H9 (cell line): Measurements from ENCODE around the gene TMTC2. TPM values are rescaled to one million over a fixed set of nuclear protein-coding genes. Genes with fewer than 3 reads are reported as not detected.
A peak's percentile ranks its signal among the peaks of the same experiment; 100 is the strongest.

Experiments
- DNase-seq: peaks from one replicate; pipeline ENCODE4 v3.0.0-alpha.2; 2017
- H2AFZ ChIP-seq: one replicate; pipeline ENCODE4 v1.6.1; 2013; ENCODE audit warnings: mild to moderate bottlenecking, low read length, control low read depth, moderate library complexity
- H2AK5ac ChIP-seq: 2 replicates; pipeline ENCODE4 v1.6.1; 2013; ENCODE audit warnings: low read length, control low read depth, mixed read lengths; ENCODE audit not compliant: insufficient read length
- H2BK120ac ChIP-seq: one replicate; pipeline ENCODE4 v1.6.1; 2013; ENCODE audit warnings: low read depth, mild to moderate bottlenecking, low read length, control low read depth, inconsistent platforms; ENCODE audit not compliant: poor library complexity, severe bottlenecking
- H2BK12ac ChIP-seq: 2 replicates; pipeline ENCODE4 v1.6.1; 2013; ENCODE audit warnings: low read length, control low read depth, mixed read lengths, low read depth; ENCODE audit not compliant: insufficient read length
- H2BK15ac ChIP-seq: 2 replicates; pipeline ENCODE4 v1.6.1; 2013; ENCODE audit warnings: low read depth, low read length, control low read depth
- H2BK20ac ChIP-seq: one replicate; pipeline ENCODE4 v1.6.1; 2013; ENCODE audit warnings: low read depth, mild to moderate bottlenecking, low read length, control low read depth, inconsistent platforms; ENCODE audit not compliant: poor library complexity, severe bottlenecking
- H2BK5ac ChIP-seq: 2 replicates; pipeline ENCODE4 v1.6.1; 2013; ENCODE audit warnings: low read length, control low read depth, mixed read lengths; ENCODE audit not compliant: insufficient read length
- H3K14ac ChIP-seq: 2 replicates; pipeline ENCODE4 v1.6.1; 2013; ENCODE audit warnings: low read length, control low read depth; ENCODE audit not compliant: insufficient read depth
- H3K18ac ChIP-seq: 2 replicates; pipeline ENCODE4 v1.6.1; 2013; ENCODE audit warnings: low read depth, mild to moderate bottlenecking, mixed read lengths, low read length, control low read depth; ENCODE audit not compliant: insufficient read length
- H3K23ac ChIP-seq: 2 replicates; pipeline ENCODE4 v1.6.1; 2013; ENCODE audit warnings: low read length, control low read depth, mixed read lengths, low read depth; ENCODE audit not compliant: insufficient read length
- H3K23me2 ChIP-seq: 2 replicates; pipeline ENCODE4 v1.6.1; 2013; ENCODE audit warnings: low read depth, mild to moderate bottlenecking, mixed read lengths, low read length, control low read depth; ENCODE audit not compliant: insufficient read length, poor library complexity, severe bottlenecking
- H3K27ac ChIP-seq: 2 replicates; pipeline ENCODE4 v1.5.1; 2013; ENCODE audit warnings: low read length, control low read depth, mixed read lengths, low read depth; ENCODE audit not compliant: insufficient read length
- H3K27me3 ChIP-seq: 2 replicates; pipeline ENCODE4 v1.6.1; 2013; ENCODE audit warnings: low read length, control low read depth, inconsistent platforms; ENCODE audit not compliant: insufficient read depth
- H3K4ac ChIP-seq: 2 replicates; pipeline ENCODE4 v1.6.1; 2013; ENCODE audit warnings: low read depth, mild to moderate bottlenecking, control low read depth, inconsistent platforms, low read length, moderate library complexity
- H3K4me1 ChIP-seq: 2 replicates; pipeline ENCODE4 v1.6.1; 2013; ENCODE audit warnings: low read length, control low read depth, inconsistent platforms; ENCODE audit not compliant: insufficient read depth
- H3K4me2 ChIP-seq: 2 replicates; pipeline ENCODE4 v1.6.1; 2013; ENCODE audit warnings: low read length, control low read depth, mixed read lengths; ENCODE audit not compliant: insufficient read length, insufficient read depth
- H3K56ac ChIP-seq: 2 replicates; pipeline ENCODE4 v1.6.1; 2013; ENCODE audit warnings: low read depth, mild to moderate bottlenecking, mixed read lengths, low read length, control low read depth; ENCODE audit not compliant: insufficient read length
- H3K79me1 ChIP-seq: 2 replicates; pipeline ENCODE4 v1.6.1; 2013; ENCODE audit warnings: low read depth, mild to moderate bottlenecking, moderate library complexity, low read length, control low read depth, inconsistent platforms; ENCODE audit not compliant: insufficient read depth, poor library complexity, severe bottlenecking
- H3K79me2 ChIP-seq: 2 replicates; pipeline ENCODE4 v1.6.1; 2013; ENCODE audit warnings: low read length, control low read depth, inconsistent platforms; ENCODE audit not compliant: insufficient read depth
- H3K9ac ChIP-seq: 2 replicates; pipeline ENCODE4 v1.6.1; 2013; ENCODE audit warnings: low read length, control low read depth, mixed read lengths; ENCODE audit not compliant: insufficient read length; ENCODE audit errors: extremely low read depth
- H3K9me3 ChIP-seq: one replicate; pipeline ENCODE4 v1.6.1; 2013; ENCODE audit warnings: low read depth, low read length, inconsistent platforms; ENCODE audit not compliant: control insufficient read depth
- H3T11ph ChIP-seq: one replicate; pipeline ENCODE4 v1.6.1; 2013; ENCODE audit warnings: mild to moderate bottlenecking, low read length, control low read depth, inconsistent platforms
- H4K20me1 ChIP-seq: one replicate; pipeline ENCODE4 v1.6.1; 2013; ENCODE audit not compliant: control insufficient read depth, insufficient read length, insufficient read depth
- H4K5ac ChIP-seq: 2 replicates; pipeline ENCODE4 v1.6.1; 2013; ENCODE audit warnings: low read depth, mild to moderate bottlenecking, mixed read lengths, low read length, control low read depth; ENCODE audit not compliant: insufficient read length
- H4K8ac ChIP-seq: replicated peaks from 2 replicates; pipeline ENCODE4 v1.6.1; 2013; ENCODE audit warnings: low read length, control low read depth, mixed read lengths, low read depth; ENCODE audit not compliant: insufficient read length
- H4K91ac ChIP-seq: 2 replicates; pipeline ENCODE4 v1.6.1; 2013; ENCODE audit warnings: low read depth, mild to moderate bottlenecking, moderate library complexity, mixed read lengths, low read length, control low read depth; ENCODE audit not compliant: insufficient read length
- H3K27ac Mint-ChIP-seq, 3 experiments: 2 replicates in 2 of 3; 3 replicates in 1 of 3; pipeline ENCODE4 v1.8.0; 2020 to 2021; ENCODE audit warnings: mixed read lengths in 3 of 3, mild to moderate bottlenecking in 1 of 3, moderate library complexity in 1 of 3
- H3K27me3 Mint-ChIP-seq: 2 replicates; pipeline ENCODE4 v1.8.0; 2021; ENCODE audit warnings: low read depth, mild to moderate bottlenecking, moderate library complexity, mixed read lengths
- H3K36me3 Mint-ChIP-seq, 3 experiments: 2 replicates in 2 of 3; 3 replicates in 1 of 3; pipeline ENCODE4 v1.8.0; 2020 to 2021; ENCODE audit warnings: low read depth in 3 of 3, mixed read lengths in 3 of 3; ENCODE audit not compliant: insufficient read depth in 1 of 3
- H3K4me1 Mint-ChIP-seq, 2 experiments: 2 replicates each; pipeline ENCODE4 v1.8.0; 2020; ENCODE audit warnings: mixed read lengths in 2 of 2
- H3K4me3 Mint-ChIP-seq, 2 experiments: 2 replicates in 1 of 2; 3 replicates in 1 of 2; pipeline ENCODE4 v1.8.0; 2020 to 2021; ENCODE audit warnings: mild to moderate bottlenecking in 2 of 2, mixed read lengths in 2 of 2, moderate library complexity in 1 of 2
- H3K9me3 Mint-ChIP-seq, 2 experiments: 2 replicates in 1 of 2; 3 replicates in 1 of 2; pipeline ENCODE4 v1.8.0; 2020; ENCODE audit warnings: mild to moderate bottlenecking in 2 of 2, mixed read lengths in 2 of 2, moderate library complexity in 1 of 2
- whole genome bisulfite sequencing: extraction: QIAGEN DNeasy Blood & Tissue Kit; methylation state at CpG from one replicate; pipeline ENCODE4 v1.1.7; 2013; ENCODE audit warnings: missing lambda C conversion rate, low lambda C conversion rate, mixed read lengths; ENCODE audit not compliant: insufficient read length; ENCODE audit errors: extremely low coverage; 5-methylcytosine and 5-hydroxymethylcytosine counted together
- total RNA-seq: library from RNA; stranded (reverse); gene quantifications from 2 replicates; pipeline ENCODE4 v1.2.1, GENCODE V29; 2021
- TF ChIP-seq, protein P1 (sequence below): fragments of 200-600 bp; sonication (generic); conservative IDR thresholded peaks from 3 replicates; pipeline ENCODE4 v1.8.0; 2021; ENCODE audit warnings: antibody characterized with exemption, mild to moderate bottlenecking

TMTC2 gene
- total RNA-seq, 1 experiment from 2014 or later = 3.1 TPM

DNA sequence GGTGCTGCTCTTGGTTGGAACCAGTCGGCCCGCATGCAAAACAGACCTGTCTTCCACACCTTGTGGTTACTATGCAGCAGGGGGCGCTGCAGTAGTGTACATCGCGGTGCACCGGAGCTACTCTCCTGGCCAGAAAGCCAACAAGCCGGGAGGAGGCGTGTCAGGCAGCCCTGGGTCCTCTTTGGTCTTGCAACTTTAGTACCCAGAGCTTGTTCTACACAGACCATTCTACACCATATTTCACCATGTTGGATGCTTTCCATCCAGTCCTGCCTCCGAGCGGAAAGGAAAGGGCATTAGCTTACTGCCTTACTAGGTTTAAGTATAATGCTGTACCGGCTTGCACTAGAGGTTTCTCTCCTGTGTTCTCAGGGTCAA, 927 bp upstream of the TMTC2 start:
- no CpG with 5 or more reads among the region's 11 CpGs for WGBS
- H3K27ac ChIP-seq = no peak overlapping the region
- no peak overlapping the region; a peak in 2 of 7 replicates for H3K27ac Mint-ChIP-seq

More for the DNA sequence above, 927 bp upstream of the TMTC2 start:
- Histone ChIP-seq H3K18ac (no peak overlapping the region), H2AFZ (no peak overlapping the region), H3K23me2 (peaks cover 16% of the 10 kb centered on the region), H3K9me3 (no peaks in the 10 kb centered on the region), H3K4ac (no peak overlapping the region), H2BK120ac (no peak overlapping the region), H3T11ph (no peak overlapping the region), H2BK15ac (no peak overlapping the region), H4K5ac (no peak overlapping the region), H2BK12ac (no peak overlapping the region), H4K8ac (no peak overlapping the region), H4K20me1 (no peaks in the 10 kb centered on the region), H3K4me1 (no peaks in the 10 kb centered on the region), H2BK20ac (no peak overlapping the region), H3K79me1 (no peaks in the 10 kb centered on the region), H3K27me3 (no peaks in the 10 kb centered on the region), H4K91ac (no peak overlapping the region), H3K56ac (no peak overlapping the region), H2BK5ac (no peak overlapping the region), H3K79me2 (no peaks in the 10 kb centered on the region), H2AK5ac (no peak overlapping the region), H3K4me2 (peak overlapping the region; percentile 95), H3K9ac (no peak overlapping the region), H3K14ac (no peak overlapping the region), H3K23ac (no peak overlapping the region)
- H3K4me1 Mint-ChIP-seq = peaks cover 24 to 25% of the 10 kb centered on the region in 2 experiments
- peaks cover 15% of the 10 kb centered on the region for H3K27me3 Mint-ChIP-seq
- peak overlapping the region; percentile 87 to 90 for H3K4me3 Mint-ChIP-seq
- H3K36me3 Mint-ChIP-seq = no peaks in the 10 kb centered on the region
- peak; percentile 97 for DNase-seq
- TF ChIP-seq, protein P1, sequence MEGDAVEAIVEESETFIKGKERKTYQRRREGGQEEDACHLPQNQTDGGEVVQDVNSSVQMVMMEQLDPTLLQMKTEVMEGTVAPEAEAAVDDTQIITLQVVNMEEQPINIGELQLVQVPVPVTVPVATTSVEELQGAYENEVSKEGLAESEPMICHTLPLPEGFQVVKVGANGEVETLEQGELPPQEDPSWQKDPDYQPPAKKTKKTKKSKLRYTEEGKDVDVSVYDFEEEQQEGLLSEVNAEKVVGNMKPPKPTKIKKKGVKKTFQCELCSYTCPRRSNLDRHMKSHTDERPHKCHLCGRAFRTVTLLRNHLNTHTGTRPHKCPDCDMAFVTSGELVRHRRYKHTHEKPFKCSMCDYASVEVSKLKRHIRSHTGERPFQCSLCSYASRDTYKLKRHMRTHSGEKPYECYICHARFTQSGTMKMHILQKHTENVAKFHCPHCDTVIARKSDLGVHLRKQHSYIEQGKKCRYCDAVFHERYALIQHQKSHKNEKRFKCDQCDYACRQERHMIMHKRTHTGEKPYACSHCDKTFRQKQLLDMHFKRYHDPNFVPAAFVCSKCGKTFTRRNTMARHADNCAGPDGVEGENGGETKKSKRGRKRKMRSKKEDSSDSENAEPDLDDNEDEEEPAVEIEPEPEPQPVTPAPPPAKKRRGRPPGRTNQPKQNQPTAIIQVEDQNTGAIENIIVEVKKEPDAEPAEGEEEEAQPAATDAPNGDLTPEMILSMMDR = peak; percentile 93
- no peaks in the 10 kb centered on the region for H3K9me3 Mint-ChIP-seq
